ENCODE data around the gene BDP1.
A peak's percentile ranks its signal among the peaks of the same experiment; 100 is the strongest.
"Not testable (repeated sequence)": the region's sequence is repeated elsewhere in the genome, so short reads cannot be mapped to it uniquely, and the experiment has no call there.

BDP1 gene

GRCh38 chr5:71446540-71447216 lies 8.8 kb upstream of the BDP1 start:
- not testable (repeated sequence) for H3K27ac Mint-ChIP-seq, H3K9me3 Mint-ChIP-seq, ATAC-seq, H3K36me3 Mint-ChIP-seq, H3K4me1 Mint-ChIP-seq
- Mint-ChIP-seq H3K27me3 (peaks cover 11% of the 10 kb centered on the region), H3K4me3 (peak overlapping the region; percentile 51)

GRCh38 chr5:71447218-71447808 lies 8.1 kb upstream of the BDP1 start:
- not testable (repeated sequence) for H3K27ac Mint-ChIP-seq, H3K9me3 Mint-ChIP-seq, H3K4me3 Mint-ChIP-seq, H3K4me1 Mint-ChIP-seq, H3K36me3 Mint-ChIP-seq
- peaks cover 18% of the 10 kb centered on the region for H3K27me3 Mint-ChIP-seq
- peak; percentile 82 for ATAC-seq

GRCh38 chr5:71452876-71453275 lies 2.6 kb upstream of the BDP1 start:
- Mint-ChIP-seq H3K27ac (no peak overlapping the region), H3K4me3 (no peak overlapping the region), H3K9me3 (no peaks in the 10 kb centered on the region)

GRCh38 chr5:71454913-71455312 lies 538 bp upstream of the BDP1 start:
- Mint-ChIP-seq H3K27ac (peak overlapping the region; percentile 96), H3K27me3 (peaks cover 29% of the 10 kb centered on the region), H3K9me3 (no peaks in the 10 kb centered on the region), H3K4me3 (peak overlapping the region; percentile 94), H3K36me3 (peaks cover 12% of the 10 kb centered on the region), H3K4me1 (peaks cover 10% of the 10 kb centered on the region)
- ATAC-seq = no peak

More at GRCh38 chr5:71452876-71453275, 2.6 kb upstream of the BDP1 start:
- ATAC-seq = no peak
- Mint-ChIP-seq H3K36me3 (no peaks in the 10 kb centered on the region), H3K27me3 (peaks cover 29% of the 10 kb centered on the region), H3K4me1 (peaks cover 10% of the 10 kb centered on the region)

- Mint-ChIP-seq H3K9me3 (no peaks in the 10 kb centered on the region), H3K4me3 (peak overlapping the region; percentile 94), H3K27me3 (peaks cover 20% of the 10 kb centered on the region), H3K4me1 (peaks cover 10% of the 10 kb centered on the region), H3K36me3 (peaks cover 12% of the 10 kb centered on the region), H3K27ac (peak overlapping the region; percentile 96)
- no peak for ATAC-seq
Measured at GRCh38 chr5:71456362-71456743, 902 bp downstream of the BDP1 start.

GRCh38 chr5:71457106-71457505 lies 1.7 kb downstream of the BDP1 start:
- Mint-ChIP-seq H3K9me3 (no peaks in the 10 kb centered on the region), H3K4me3 (peak overlapping the region; percentile 94), H3K36me3 (peaks cover 12% of the 10 kb centered on the region), H3K4me1 (peaks cover 10% of the 10 kb centered on the region), H3K27ac (no peak overlapping the region), H3K27me3 (peaks cover 14% of the 10 kb centered on the region)
- ATAC-seq = no peak

- Mint-ChIP-seq H3K36me3 (peaks cover 20% of the 10 kb centered on the region), H3K4me3 (no peak overlapping the region), H3K27ac (no peak overlapping the region), H3K4me1 (peaks cover 10% of the 10 kb centered on the region), H3K27me3 (no peaks in the 10 kb centered on the region), H3K9me3 (no peaks in the 10 kb centered on the region)
- no peak for ATAC-seq
Measured at GRCh38 chr5:71460693-71461092, 5.2 kb downstream of the BDP1 start.

- H3K4me1 Mint-ChIP-seq = peaks cover 7% of the 10 kb centered on the region
- H3K9me3 Mint-ChIP-seq = no peaks in the 10 kb centered on the region
- peaks cover 27% of the 10 kb centered on the region for H3K36me3 Mint-ChIP-seq
- no peak overlapping the region for H3K4me3 Mint-ChIP-seq
- ATAC-seq = no peak
- no peak overlapping the region for H3K27ac Mint-ChIP-seq
- H3K27me3 Mint-ChIP-seq = no peaks in the 10 kb centered on the region
Measured at GRCh38 chr5:71461360-71461759, 5.9 kb downstream of the BDP1 start.

GRCh38 chr5:71471193-71471592 lies 15.7 kb downstream of the BDP1 start:
- H3K4me3 Mint-ChIP-seq = no peak overlapping the region
- H3K4me1 Mint-ChIP-seq = peaks cover 7% of the 10 kb centered on the region
- no peaks in the 10 kb centered on the region for H3K9me3 Mint-ChIP-seq
- H3K27me3 Mint-ChIP-seq = no peaks in the 10 kb centered on the region
- H3K27ac Mint-ChIP-seq = no peak overlapping the region
- peaks cover 47% of the 10 kb centered on the region for H3K36me3 Mint-ChIP-seq
- ATAC-seq = no peak

GRCh38 chr5:71475788-71476384 lies 20.4 kb downstream of the BDP1 start:
- ATAC-seq = no peak
- no peak overlapping the region for H3K27ac Mint-ChIP-seq

GRCh38 chr5:71481441-71481840 lies 26.0 kb downstream of the BDP1 start:
- ATAC-seq = no peak
- Mint-ChIP-seq H3K27me3 (no peaks in the 10 kb centered on the region), H3K4me3 (no peak overlapping the region), H3K4me1 (peaks cover 14% of the 10 kb centered on the region), H3K9me3 (no peaks in the 10 kb centered on the region), H3K27ac (no peak overlapping the region), H3K36me3 (peaks cover 64% of the 10 kb centered on the region)

More at GRCh38 chr5:71475788-71476384, 20.4 kb downstream of the BDP1 start:
- Mint-ChIP-seq H3K9me3 (no peaks in the 10 kb centered on the region), H3K4me1 (no peaks in the 10 kb centered on the region), H3K4me3 (no peak overlapping the region), H3K36me3 (peaks cover 67% of the 10 kb centered on the region), H3K27me3 (no peaks in the 10 kb centered on the region)

GRCh38 chr5:71482132-71482531 lies 26.7 kb downstream of the BDP1 start:
- ATAC-seq = no peak
- no peak overlapping the region for H3K27ac Mint-ChIP-seq
- peaks cover 64% of the 10 kb centered on the region for H3K36me3 Mint-ChIP-seq
- H3K4me3 Mint-ChIP-seq = no peak overlapping the region
- H3K27me3 Mint-ChIP-seq = no peaks in the 10 kb centered on the region
- H3K4me1 Mint-ChIP-seq = peaks cover 14% of the 10 kb centered on the region
- no peaks in the 10 kb centered on the region for H3K9me3 Mint-ChIP-seq

GRCh38 chr5:71483355-71483754 lies 27.9 kb downstream of the BDP1 start:
- H3K27me3 Mint-ChIP-seq = no peaks in the 10 kb centered on the region
- no peak for ATAC-seq
- H3K4me3 Mint-ChIP-seq = no peak overlapping the region
- peaks cover 59% of the 10 kb centered on the region for H3K36me3 Mint-ChIP-seq
- peak overlapping the region; percentile 35 for H3K27ac Mint-ChIP-seq
- H3K4me1 Mint-ChIP-seq = peaks cover 14% of the 10 kb centered on the region
- no peaks in the 10 kb centered on the region for H3K9me3 Mint-ChIP-seq

GRCh38 chr5:71492817-71493615 lies 37.6 kb downstream of the BDP1 start:
- no peak overlapping the region for H3K4me3 Mint-ChIP-seq
- no peak for ATAC-seq
- no peaks in the 10 kb centered on the region for H3K9me3 Mint-ChIP-seq
- H3K27me3 Mint-ChIP-seq = no peaks in the 10 kb centered on the region
- no peaks in the 10 kb centered on the region for H3K4me1 Mint-ChIP-seq
- no peak overlapping the region for H3K27ac Mint-ChIP-seq
- peaks cover 67% of the 10 kb centered on the region for H3K36me3 Mint-ChIP-seq

- H3K4me3 Mint-ChIP-seq, H3K4me1 Mint-ChIP-seq, H3K9me3 Mint-ChIP-seq, H3K27me3 Mint-ChIP-seq, H3K27ac Mint-ChIP-seq, ATAC-seq: not testable (repeated sequence)
- H3K36me3 Mint-ChIP-seq = peaks cover 68% of the 10 kb centered on the region
Measured at GRCh38 chr5:71494202-71494601, 38.8 kb downstream of the BDP1 start.

All from stimulated activated memory B cell treated with anti-CD40 and anti-IgM and Interleukin-4, amounts not matched to agents 10 μg/mL and 1 μg/mL and 100 μg/mL, for 72 hours (primary cell).